ENCODE data around the gene SLC25A41.

Gene SLC25A41

DNA sequence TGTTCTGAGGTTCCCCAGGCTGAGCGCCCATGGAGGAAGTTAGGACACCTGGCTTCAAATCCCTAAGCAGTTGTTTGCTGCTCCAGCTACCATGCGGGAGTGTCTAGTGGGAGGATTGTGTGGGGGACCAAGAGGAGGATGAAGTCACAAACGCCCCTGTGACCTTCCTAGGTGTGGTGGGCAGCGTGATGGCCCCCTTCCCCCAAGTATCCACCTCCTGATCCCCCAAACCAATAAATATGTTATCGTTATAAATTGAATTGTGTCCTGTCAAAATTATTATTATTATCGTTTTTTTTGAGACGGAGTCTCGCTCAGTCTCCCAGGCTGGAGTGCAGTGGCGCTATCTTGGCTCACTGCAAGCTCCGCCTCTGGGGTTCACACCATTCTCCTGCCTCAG, at the start of gene SLC25A41:
SLC25A41 (minus strand) TSS at position 101 of the 400 bp plus-strand sequence; CDS start at position 31, 70 bp downstream.
- DNase-seq (ENCODE audit: low read depth), result no peak

DNA sequence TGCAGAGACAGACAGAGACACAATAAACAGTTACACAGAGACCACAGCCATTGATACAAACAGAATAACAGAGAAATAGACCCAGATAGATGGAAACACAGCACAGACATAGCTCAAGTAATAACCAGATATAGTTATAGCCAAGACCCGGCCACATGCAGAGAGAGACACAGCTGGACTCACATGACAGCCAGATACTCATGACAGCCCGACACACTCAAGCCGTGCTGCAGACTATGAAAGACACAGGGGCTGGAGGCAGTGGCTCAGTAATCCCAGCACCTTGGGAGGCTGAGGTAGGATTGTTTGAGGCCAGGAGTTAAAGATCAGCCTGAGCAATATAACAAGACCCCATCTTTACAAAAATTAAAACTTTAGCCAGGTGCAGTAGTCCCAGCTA, 49.7 kb upstream of the SLC25A41 start:
- no peak for DNase-seq (ENCODE audit: low read depth)

DNA sequence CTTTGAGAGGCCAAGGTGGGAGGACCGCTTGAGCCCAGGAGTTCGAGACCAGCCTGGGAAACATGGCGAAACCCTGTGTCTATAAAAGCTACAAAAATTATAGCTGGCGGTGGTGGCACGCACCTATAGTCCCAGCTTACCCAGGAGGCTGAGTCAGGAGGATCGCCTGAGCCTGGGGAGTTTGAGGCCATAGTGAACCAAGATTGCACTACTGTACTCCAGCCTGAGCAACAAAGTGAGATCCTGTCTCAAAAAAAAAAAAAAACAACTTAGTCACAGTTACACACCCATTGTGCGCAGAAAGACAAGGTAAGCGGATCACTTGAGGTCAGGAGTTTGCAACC, 48.8 kb upstream of the SLC25A41 start:
- DNase-seq (ENCODE audit: low read depth), result no peak

DNA sequence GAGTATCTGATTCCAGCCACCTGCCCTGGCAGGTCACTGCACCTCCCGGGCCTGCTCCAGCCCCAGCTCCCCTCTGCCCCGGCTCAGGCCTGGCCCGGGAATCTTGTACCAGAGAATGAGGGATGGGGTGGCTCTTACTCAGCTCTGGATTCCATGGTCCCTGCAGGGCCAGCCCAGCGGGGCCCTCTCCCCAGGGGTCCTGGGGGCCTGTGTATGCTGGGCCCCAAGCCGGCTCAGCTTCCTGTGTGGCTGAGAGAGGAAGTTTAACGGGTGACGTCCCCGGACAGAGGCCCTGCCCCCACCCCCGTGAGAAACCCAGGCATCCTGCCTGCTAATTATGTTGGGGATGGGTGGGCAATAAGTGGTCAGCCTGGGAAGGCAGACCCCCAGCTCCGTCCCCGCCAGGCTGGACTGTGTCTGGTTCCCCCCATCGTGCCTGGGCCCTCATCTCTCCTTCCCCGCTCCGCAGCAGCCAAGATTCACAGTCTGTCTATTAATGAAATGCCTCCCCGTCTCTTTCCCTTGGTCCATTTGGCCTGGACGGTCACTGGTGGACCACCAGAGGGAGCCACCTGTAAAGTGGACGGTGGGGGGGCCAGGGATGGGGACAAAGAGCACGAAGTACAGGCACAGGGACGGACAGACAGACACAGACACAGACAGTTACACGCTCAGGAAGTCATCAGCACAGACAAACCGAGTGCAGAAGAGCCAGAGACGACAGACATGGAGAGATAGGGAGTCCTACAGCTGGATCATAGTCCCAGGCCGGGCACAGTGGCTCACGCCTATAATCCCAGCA, 48.2 kb upstream of the SLC25A41 start, which contains the start of gene DENND1C:
DENND1C (minus strand) TSS at position 247 of the 802 bp plus-strand sequence; CDS start at position 155, 92 bp downstream.
- DNase-seq (ENCODE audit: low read depth), result no peak

DNA sequence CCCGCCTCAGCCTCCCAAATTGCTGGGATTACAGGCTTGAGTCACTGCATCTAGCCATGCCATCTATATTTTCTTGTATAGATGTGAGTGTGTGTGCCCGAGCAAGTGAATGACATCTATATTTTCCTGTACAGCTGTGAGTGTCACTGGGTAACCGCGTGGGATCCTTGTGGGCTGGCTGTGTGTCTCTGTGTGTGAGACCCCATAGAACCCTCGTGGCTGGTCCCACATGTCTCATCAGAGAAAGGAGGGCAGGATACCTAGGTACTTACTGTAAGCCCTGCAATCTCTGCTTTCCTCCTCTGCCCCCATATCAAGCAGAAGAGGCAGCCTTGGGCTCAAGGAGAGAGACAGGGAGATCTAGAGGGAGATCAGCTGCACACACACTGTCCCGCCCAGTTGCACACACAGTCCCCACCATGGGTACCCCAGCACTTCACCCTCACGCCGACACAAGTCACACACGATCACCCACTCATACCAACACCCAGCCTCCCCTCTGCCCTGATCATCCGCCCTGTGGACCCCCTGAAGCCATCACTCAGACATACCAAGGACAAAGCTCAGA, 47.4 kb upstream of the SLC25A41 start:
- DNase-seq (ENCODE audit: low read depth), result no peak

DNA sequence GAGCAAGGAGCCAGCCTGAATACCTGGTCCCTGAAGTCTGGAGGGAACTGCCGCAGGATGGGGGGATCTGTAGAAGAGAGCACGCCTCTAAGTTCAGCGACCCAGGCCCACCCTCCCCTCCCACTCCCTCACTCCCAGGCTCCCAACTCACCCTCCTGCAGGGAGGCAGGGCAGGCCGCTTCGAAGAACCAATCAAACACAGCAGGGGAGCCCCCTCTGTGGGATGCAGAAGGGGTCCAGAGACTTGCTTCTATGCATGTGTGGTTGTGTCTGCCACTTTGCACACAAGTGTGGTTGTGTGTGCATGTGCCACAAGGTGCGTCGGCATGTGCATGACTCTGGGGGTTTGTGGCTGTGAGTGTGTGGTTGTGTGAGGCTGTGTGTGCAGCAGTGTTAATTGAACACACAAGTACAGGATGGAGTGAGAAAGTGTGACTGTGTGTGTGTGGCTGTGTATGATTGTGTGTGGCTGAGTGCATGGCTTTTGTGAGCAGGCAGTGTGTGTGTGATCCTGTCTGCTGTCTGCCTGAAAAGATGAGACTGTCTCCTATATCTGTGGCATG, 46.4 kb upstream of the SLC25A41 start:
- no peak for DNase-seq (ENCODE audit: low read depth)

DNA sequence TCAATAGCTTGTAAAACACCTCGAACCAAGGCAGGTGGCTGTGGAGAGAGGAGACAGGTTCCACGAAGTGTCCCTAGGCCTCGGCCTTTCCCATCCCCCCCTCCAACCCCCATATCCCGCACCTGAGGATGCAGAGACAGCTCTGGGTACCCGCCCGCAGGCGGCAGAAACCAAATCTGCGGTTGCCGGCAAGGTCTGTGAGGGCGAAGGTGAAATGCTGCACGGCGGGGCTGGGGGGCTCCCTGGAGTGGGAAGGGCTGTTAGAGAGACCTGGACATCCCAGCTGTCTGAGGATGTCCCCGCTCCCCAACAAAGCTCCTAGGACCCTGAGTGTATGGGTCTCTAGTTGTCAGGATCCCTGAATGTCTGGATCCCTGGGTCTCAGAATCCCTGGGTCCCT, 45.3 kb upstream of the SLC25A41 start:
- DNase-seq (ENCODE audit: low read depth), result no peak

DNA sequence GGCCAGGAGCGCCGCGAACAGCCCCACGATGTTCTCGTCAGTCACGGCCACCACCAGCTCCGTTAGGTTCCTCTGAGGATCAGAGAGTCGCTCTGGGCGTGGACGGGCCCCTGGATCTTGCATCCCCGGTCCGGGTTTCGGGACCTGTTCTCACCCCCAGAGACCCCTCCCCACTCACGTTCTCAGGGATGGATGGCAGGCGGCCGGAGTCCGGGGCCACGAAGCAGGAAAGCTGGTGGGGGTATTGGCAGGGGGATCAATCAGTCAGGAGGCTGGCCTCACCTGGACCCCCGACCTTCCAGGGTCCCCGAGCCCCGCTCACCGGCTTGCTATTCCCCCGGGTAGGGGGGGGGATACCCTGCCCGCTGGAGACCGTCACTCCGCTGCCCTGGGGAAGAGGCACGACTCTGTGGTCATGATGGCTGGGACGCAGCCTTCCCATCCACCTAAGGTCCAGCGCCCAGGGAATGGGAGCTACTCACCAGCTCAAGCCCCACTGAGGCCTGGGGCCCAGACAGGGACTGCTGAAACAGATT, 43.4 kb upstream of the SLC25A41 start:
- no peak for DNase-seq (ENCODE audit: low read depth)

DNA sequence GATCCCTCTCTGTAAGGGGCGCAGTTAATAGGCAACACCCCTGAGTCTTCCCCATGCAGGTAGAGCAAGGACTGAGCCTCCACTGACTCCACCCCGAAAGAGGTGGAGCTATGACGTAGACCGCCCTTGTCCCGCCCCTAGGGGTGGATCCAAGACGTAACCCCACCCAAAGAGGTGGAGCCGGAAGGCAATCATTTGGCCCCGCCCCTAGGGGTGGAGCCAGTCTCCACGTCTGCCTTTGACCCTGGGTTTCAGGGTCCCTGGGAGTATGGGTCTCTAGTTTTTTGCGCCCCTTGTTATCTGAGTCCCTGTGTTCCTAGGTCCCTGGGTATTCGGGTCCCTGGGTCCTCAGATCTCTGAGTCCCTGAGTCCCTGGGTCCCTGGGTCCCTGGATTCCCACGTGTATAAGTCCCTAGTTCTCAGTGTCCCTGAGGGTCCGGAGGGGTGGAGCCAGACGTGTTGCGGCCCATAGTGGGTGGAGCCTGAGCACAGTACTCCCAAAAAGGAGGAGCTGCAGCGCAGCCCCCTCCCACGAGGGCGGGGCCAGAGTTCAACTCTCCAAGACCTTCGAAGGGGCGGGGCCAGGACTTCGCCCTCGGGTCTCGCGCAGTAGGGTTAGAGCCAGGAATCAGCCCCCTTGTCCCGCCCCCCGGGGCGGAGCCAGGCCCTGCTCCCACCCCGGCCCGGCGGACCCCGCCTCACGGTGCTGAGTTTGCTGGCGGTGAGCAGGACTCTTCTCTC, 42.8 kb upstream of the SLC25A41 start:
- no peak for DNase-seq (ENCODE audit: low read depth)

DNA sequence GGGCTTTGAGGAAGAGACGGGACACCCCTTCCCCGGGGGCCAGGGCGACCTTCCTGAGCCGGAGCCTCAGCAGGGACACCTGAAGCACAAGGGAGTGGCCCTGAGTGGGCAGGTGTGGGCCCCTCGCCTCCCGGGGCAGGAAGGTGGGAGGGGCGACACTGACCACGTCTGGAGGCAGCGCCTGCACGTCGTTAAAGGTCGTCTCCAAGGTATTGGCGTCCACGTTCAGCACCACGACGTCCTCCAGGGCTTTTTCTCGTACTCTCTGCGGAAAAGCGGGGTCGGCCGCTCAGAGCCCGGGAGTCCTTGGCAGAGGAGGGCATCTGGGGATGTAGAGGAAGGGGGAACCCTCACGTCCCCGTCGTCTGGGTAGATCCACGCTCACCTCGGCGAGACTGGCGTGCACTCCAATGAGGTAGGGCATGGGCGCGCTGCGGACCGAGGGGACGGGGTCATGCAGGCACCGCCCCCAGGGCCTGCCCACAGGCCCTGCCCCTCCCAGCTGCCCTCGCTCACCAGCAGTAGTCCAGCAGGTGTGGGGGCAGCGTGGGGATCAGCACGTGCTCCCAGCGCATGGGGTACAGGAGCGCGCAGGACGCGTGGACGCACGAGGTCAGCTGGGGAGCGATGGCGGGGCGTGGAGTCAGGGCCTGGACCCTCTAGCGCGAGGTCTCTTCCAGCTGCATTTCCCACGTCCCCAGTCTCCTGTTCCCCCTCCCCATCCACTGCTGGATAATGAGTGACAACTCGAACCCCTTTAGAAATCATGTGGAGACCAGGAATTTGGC, 42.0 kb upstream of the SLC25A41 start:
- no peak for DNase-seq (ENCODE audit: low read depth)

DNA sequence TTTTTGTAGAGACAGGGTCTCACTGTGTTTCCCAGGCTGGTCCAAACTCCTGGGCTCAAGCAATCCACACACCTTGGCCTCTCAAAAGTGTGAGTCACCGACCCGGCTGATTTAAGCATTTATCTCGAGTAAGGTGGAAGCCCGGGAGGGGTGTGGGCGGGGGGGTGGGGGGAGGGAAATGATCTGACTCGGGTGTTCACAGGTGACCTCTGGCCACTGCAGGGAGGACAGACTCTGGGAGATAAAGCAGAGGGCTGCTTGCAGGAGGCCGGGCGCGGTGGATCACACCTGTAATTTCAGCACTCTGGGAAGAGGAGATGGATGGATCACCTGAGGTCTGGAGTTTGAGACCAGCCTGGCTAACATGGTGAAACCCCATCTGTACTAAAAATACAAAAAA, 40.1 kb upstream of the SLC25A41 start:
- no peak for DNase-seq (ENCODE audit: low read depth)

DNA sequence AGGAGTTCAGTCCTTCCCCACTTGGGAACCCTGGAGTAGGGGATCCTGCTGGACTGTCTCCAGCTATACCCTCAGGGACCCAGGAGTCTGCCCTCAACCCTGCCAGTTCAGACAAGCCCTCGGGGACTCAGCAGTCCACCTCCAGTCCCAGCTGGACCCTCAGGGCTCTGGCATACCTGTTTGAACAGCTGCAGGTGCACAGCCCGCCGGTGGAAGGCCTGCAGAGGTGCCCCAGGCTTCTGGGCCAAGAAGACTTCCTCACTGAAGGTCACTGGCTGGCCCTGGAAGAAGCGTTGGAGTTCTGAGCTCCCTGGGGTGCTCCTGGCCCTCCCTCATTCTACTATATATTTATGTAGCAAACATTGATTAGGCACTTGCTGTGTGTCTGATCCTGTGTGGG, 39.1 kb upstream of the SLC25A41 start:
- DNase-seq (ENCODE audit: low read depth), result no peak

DNA sequence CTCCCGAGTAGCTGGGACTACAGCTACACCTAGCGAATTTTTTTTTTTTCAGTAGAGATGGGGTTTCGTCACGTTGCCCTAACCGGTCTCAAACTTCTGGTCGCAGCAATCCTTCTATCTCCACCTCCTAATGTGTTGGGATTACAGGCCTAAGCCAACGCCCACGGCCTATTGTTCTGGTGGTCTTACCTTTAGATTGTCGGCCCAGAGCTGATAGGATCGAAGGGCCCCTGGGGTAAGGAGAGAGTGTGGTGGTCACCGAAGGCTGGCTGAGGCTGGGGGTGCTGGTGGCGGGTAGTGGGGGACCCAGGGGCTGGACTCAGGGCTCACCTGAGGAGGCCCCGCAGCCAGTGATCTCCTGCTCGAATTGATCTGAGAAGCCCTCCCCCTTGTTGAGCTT, 37.5 kb upstream of the SLC25A41 start:
- DNase-seq (ENCODE audit: low read depth), result no peak

DNA sequence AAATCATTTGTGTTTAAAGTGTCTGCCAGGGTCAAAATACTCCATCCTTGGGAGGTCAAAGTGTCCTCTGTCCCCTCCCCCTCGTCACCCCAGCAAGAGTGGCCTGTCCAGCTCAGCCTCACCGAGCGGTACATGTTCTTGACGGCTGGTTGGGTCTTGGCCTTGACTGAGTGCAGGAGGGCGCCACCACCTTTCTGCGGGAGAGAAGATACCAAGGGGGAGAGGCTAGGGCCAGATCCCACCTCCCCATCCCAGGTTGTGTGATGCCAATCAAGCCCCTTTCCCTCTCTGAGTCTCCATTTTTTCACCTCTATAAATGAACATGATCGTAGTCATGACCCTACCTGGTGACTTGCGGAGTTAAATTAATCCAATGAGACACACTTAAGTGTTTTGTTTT, 36.6 kb upstream of the SLC25A41 start:
- no peak for DNase-seq (ENCODE audit: low read depth)

DNA sequence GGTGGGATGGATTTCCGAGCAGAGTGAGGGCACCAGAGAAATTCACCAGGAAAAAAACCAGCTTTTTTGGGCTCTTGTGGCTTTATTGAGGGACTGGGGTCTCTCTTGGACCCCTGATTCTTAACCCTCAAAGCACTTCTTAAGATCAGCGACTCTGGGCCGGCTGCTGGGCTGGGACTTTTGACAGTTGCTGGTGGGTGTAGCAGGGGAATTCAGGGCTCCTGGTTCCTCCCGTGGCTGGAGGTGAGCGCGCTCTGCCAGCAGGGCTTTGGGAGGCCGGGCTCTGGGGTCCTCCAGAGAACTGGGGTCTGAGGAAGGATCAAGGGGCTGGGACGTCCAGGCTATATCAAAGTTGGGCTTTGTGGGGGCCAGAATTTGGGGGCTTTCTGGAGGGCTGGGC, 33.8 kb upstream of the SLC25A41 start:
- no peak for DNase-seq (ENCODE audit: low read depth)

DNA sequence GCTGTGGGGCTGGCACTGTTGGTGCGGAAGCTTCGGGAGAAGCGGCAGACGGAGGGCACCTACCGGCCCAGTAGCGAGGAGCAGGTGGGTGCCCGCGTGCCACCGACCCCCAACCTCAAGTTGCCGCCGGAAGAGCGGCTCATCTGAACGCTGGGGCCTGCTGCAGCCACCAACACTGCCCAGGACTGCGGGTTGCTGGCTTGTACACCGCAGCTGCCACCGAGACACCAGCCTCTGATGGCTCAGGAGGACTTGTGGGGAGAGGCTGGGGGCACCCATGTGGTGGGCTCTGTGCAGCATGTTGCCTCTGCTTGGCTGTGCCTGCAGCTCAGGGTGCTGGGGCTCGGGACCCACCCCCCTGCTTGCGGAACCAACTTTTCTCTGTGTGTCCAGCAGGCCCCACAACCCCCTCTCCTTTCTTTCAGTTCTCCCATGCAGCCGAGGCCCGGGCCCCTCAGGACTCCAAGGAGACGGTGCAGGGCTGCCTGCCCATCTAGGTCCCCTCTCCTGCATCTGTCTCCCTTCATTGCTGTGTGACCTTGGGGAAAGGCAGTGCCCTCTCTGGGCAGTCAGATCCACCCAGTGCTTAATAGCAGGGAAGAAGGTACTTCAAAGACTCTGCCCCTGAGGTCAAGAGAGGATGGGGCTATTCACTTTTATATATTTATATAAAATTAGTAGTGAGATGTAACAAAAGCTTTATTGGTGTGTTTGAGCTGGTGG, 33.1 kb upstream of the SLC25A41 start:
- no peak for DNase-seq (ENCODE audit: low read depth)

DNA sequence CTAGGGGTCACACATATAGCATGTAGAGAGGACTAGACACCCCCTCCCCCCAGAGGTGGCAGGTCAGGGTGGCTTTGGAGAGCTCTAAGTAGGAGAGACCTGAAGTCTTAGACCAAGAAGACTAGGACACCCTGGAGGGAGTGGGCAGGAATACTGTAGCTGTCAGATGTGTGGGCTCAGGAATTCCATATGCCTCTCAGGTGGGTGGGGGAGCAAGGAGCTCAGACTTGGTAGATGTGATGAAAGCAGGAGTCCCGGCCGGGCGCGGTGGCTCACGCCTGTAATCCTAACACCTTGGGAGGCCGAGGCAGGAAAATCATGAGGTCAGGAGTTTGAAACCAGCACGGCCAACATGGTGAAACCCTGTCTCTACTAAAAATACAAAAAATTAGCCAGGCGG, 32.1 kb upstream of the SLC25A41 start:
- DNase-seq (ENCODE audit: low read depth), result no peak

DNA sequence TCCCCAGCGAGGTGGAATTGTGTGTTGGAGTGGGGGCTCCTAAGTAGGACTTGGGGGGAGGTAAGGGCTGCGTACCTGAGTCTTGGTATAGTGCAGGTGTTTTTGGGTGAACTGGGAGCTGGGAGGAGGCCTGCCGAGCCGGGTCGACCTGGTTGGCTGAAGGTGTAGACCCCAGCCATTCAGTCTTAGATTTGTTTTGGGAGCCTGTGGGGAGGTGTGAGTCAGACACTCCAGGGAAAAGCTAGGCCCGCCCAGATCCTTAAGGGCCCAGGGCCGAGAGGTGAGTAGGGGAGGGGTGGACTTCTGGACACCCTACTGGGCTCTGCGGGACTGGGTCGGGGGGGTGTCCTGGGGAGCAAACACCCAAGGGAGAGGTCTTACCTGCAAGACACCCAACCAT, 31.4 kb upstream of the SLC25A41 start:
- DNase-seq (ENCODE audit: low read depth), result no peak

DNA sequence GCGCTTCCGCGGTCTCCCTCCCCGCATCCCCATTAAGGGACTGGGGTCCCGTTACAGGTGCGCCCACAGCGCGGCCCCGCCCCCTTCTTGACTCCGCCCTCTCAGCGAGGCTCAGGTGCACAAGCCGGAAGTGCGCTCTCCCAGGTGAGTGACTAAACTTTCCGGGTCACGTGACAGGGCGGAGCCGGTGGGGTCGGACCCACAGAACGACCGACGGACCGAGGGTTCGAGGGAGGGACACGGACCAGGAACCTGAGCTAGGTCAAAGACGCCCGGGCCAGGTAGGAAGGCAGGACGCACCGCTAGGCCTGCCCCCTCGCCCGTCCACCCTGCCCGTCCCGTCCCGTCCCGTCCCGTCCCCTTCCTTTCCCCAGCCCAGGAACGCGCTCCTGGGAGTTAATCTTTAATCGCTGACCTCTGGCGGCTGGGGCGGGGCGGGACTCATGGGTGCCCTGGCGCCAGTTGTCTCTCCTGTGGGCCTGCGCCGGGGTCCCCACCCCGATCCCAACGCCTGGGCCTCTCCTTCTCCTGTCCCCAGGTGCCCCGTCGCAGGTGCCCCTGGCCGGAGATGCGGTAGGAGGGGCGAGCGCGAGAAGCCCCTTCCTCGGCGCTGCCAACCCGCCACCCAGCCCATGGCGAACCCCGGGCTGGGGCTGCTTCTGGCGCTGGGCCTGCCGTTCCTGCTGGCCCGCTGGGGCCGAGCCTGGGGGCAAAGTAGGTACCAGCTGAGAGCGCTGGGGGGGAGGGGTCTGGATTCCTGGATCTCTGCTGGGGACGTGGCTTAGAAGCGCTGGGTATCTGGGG, 30.7 kb upstream of the SLC25A41 start, which contains the start of gene CRB3:
CRB3 (plus strand) TSS at position 202 of the 804 bp plus-strand sequence; CDS start at position 633, 431 bp downstream.
- no peak for DNase-seq (ENCODE audit: low read depth)

Measured in GM04503 (cell line).